NB4 (cell line): ENCODE data around the gene ANKRD33B.

ENCODE experiments used
- DNase-seq: peaks from one replicate; pipeline ENCODE4 v3.0.0; 2010; ENCODE audit warnings: low read depth
- H3K4me3 ChIP-seq: one replicate; pipeline ENCODE4 v1.5.1; 2011; ENCODE audit warnings: mild to moderate bottlenecking, low read depth, low read length, moderate library complexity
- CTCF ChIP-seq: IDR thresholded peaks from one replicate; pipeline ENCODE4 v1.5.1; 2012; ENCODE audit warnings: low read depth, low read length
- MAX ChIP-seq: IDR thresholded peaks from 2 replicates; pipeline ENCODE4 v1.6.1; 2011; ENCODE audit warnings: low read depth, low read length
- MYC ChIP-seq: IDR thresholded peaks from 2 replicates; pipeline ENCODE4 v1.6.1; 2011; ENCODE audit warnings: low read depth, low read length
- POLR2A ChIP-seq: IDR thresholded peaks from 2 replicates; pipeline ENCODE4 v1.6.1; 2011; ENCODE audit warnings: mild to moderate bottlenecking; ENCODE audit not compliant: insufficient read length; ENCODE audit errors: extremely low read depth

The ANKRD33B gene

GRCh38 chr5:10528056-10528816, 35.6 kb upstream of the ANKRD33B start:
- peak; percentile 37 for DNase-seq
- no peak overlapping the region for H3K4me3 ChIP-seq
- TF ChIP-seq MAX (no peak), POLR2A (no peak), MYC (no peak), CTCF (peak; percentile 14)

- no peak for TF ChIP-seq CTCF
- TF ChIP-seq MAX = no peak
- TF ChIP-seq POLR2A = no peak
- TF ChIP-seq MYC = no peak
- no peak overlapping the region for H3K4me3 ChIP-seq
- DNase-seq = no peak
Measured at GRCh38 chr5:10528827-10529226, 35.0 kb upstream of the ANKRD33B start.

- no peak overlapping the region for H3K4me3 ChIP-seq
- DNase-seq = no peak
- TF ChIP-seq MAX (no peak), POLR2A (no peak), CTCF (no peak), MYC (no peak)
Measured at GRCh38 chr5:10530601-10531320, 33.1 kb upstream of the ANKRD33B start.

- H3K4me3 ChIP-seq = no peak overlapping the region
- DNase-seq = no peak
- TF ChIP-seq MYC (no peak), CTCF (no peak), MAX (no peak), POLR2A (no peak)
Measured at GRCh38 chr5:10532421-10532820, 31.4 kb upstream of the ANKRD33B start.

GRCh38 chr5:10533226-10533625, 30.6 kb upstream of the ANKRD33B start:
- no peak overlapping the region for H3K4me3 ChIP-seq
- no peak for TF ChIP-seq MYC
- TF ChIP-seq CTCF = no peak
- no peak for TF ChIP-seq POLR2A
- no peak for TF ChIP-seq MAX
- no peak for DNase-seq
